Loucy (cell line): ENCODE measurements around the gene AATK.

Experiments used
- EZH2phosphoT487 ChIP-seq: fragments of 200-600 bp; IDR thresholded peaks from 2 replicates; pipeline ENCODE4 v1.6.1; 2018; ENCODE audit warnings: antibody characterized with exemption, mild to moderate bottlenecking, moderate library complexity, borderline replicate concordance
- TF ChIP-seq, protein P1 (sequence below): fragments of 200-600 bp; sonication (generic); conservative IDR thresholded peaks from 2 replicates; pipeline ENCODE4 v1.5.1; 2014; ENCODE audit warnings: mild to moderate bottlenecking, antibody characterized with exemption, low read length

DNA sequence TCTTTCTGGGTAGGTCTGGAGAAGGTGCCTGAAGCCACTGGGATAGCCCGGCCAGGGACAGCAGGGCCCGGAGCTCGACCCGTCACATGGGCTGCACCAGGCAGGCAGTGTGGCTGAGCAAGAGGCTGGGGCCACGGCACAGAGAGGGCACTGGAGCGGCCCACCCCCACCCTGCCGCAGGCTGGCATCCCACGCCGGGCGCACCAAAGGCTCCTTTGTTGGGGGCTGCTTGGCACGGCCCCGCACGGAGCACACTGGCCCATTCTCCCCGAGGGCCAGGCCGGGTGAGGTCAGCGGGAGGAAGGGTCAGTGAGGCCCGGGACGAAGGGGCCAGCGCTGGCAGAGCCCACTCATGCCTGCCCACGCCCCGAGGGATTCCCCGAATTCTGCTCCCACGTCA, 37.2 kb downstream of the AATK start:
- TF ChIP-seq, protein P1, sequence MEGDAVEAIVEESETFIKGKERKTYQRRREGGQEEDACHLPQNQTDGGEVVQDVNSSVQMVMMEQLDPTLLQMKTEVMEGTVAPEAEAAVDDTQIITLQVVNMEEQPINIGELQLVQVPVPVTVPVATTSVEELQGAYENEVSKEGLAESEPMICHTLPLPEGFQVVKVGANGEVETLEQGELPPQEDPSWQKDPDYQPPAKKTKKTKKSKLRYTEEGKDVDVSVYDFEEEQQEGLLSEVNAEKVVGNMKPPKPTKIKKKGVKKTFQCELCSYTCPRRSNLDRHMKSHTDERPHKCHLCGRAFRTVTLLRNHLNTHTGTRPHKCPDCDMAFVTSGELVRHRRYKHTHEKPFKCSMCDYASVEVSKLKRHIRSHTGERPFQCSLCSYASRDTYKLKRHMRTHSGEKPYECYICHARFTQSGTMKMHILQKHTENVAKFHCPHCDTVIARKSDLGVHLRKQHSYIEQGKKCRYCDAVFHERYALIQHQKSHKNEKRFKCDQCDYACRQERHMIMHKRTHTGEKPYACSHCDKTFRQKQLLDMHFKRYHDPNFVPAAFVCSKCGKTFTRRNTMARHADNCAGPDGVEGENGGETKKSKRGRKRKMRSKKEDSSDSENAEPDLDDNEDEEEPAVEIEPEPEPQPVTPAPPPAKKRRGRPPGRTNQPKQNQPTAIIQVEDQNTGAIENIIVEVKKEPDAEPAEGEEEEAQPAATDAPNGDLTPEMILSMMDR, result no peak
- no peak for TF ChIP-seq EZH2phosphoT487
